PC-3 (cell line): ENCODE measurements around the gene MYO7A.

Experiments
- CTCF ChIP-seq: fragments of 300-600 bp; sonication (generic); conservative IDR thresholded peaks from 2 replicates; pipeline ENCODE4 v1.5.1; 2017; ENCODE audit warnings: antibody characterized with exemption, low read depth, mild to moderate bottlenecking, low read length
- EZH2phosphoT487 ChIP-seq: fragments of 300-600 bp; sonication (generic); IDR thresholded peaks from 2 replicates; pipeline ENCODE4 v1.6.1; 2018; ENCODE audit warnings: mild to moderate bottlenecking, antibody characterized with exemption, low read length, borderline replicate concordance

- TF ChIP-seq CTCF (no peak), EZH2phosphoT487 (no peak)
Measured at GRCh38 chr11:77201991-77202841, 74.2 kb downstream of the MYO7A start.
